Measurements from ENCODE around the gene NAGPA.
A peak's percentile ranks its signal among the peaks of the same experiment; 100 is the strongest.

DNA sequence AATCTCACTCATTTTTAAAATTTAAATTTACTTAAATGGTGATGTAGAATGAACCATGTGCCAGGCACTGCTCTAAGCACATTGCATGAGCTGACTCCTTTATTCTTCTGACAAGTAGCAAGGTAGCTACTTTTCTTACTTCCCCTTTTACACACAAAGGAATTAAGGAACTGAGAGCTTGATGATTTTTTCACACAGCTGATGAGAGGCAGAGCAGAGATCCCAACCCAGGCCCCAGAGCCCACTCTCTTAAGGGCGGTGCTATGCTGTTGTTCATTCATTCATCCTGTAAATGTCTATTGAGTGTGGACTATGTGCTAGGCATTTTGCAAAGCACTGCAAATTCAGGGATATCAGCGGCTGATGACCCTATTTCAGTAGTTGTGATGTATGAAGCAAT, 57.7 kb downstream of the NAGPA start:
- TF ChIP-seq, protein P1, sequence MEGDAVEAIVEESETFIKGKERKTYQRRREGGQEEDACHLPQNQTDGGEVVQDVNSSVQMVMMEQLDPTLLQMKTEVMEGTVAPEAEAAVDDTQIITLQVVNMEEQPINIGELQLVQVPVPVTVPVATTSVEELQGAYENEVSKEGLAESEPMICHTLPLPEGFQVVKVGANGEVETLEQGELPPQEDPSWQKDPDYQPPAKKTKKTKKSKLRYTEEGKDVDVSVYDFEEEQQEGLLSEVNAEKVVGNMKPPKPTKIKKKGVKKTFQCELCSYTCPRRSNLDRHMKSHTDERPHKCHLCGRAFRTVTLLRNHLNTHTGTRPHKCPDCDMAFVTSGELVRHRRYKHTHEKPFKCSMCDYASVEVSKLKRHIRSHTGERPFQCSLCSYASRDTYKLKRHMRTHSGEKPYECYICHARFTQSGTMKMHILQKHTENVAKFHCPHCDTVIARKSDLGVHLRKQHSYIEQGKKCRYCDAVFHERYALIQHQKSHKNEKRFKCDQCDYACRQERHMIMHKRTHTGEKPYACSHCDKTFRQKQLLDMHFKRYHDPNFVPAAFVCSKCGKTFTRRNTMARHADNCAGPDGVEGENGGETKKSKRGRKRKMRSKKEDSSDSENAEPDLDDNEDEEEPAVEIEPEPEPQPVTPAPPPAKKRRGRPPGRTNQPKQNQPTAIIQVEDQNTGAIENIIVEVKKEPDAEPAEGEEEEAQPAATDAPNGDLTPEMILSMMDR (IDR thresholded peaks at IDR 0.05 in 2 of 3, conservative IDR thresholded peaks at IDR 0.05 in 1 of 3; ENCODE audit: control insufficient read depth in 2 of 3, extremely low read depth in 1 of 3, insufficient read depth in 1 of 3, low read depth in 3 of 3, low read length in 3 of 3), result no peak
- TF ChIP-seq, protein P2, sequence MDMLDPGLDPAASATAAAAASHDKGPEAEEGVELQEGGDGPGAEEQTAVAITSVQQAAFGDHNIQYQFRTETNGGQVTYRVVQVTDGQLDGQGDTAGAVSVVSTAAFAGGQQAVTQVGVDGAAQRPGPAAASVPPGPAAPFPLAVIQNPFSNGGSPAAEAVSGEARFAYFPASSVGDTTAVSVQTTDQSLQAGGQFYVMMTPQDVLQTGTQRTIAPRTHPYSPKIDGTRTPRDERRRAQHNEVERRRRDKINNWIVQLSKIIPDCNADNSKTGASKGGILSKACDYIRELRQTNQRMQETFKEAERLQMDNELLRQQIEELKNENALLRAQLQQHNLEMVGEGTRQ (IDR thresholded peaks at IDR 0.05; ENCODE audit: borderline replicate concordance, low read depth, low read length), result no peak
- no peak for TF ChIP-seq RAD21 (IDR thresholded peaks at IDR 0.05; ENCODE audit: insufficient read depth, low read depth, low read length)
- TF ChIP-seq MTA2 (IDR thresholded peaks at IDR 0.05; ENCODE audit: low read depth), result peak; percentile 53; the same call in 1 of the 2 replicates

All from GM12878 (cell line).